IMR-90 (cell line): ENCODE results near the gene GRIN1.

Experiments
- POLR2A ChIP-seq: IDR thresholded peaks from 2 replicates; pipeline ENCODE4 v1.6.1; 2012; ENCODE audit warnings: mild to moderate bottlenecking, low read depth, low read length
- RAD21 ChIP-seq: IDR thresholded peaks from 2 replicates; pipeline ENCODE4 v1.6.1; 2012; ENCODE audit warnings: low read length, improper control_type of control experiment
- SMC3 ChIP-seq: fragments of 150-350 bp; IDR thresholded peaks from 2 replicates; pipeline ENCODE4 v1.6.1; 2016; ENCODE audit warnings: low read depth, mild to moderate bottlenecking, antibody characterized with exemption, low read length, moderate library complexity
- TF ChIP-seq, protein P1 (sequence below): conservative IDR thresholded peaks from 2 replicates; pipeline ENCODE4 v1.5.1; 2012; ENCODE audit warnings: mild to moderate bottlenecking, low read depth, low read length, improper control_type of control experiment
- TF ChIP-seq, protein P2 (sequence below): fragments of 150-350 bp; IDR thresholded peaks from 2 replicates; pipeline ENCODE4 v1.6.1; 2017; ENCODE audit warnings: mild to moderate bottlenecking, antibody characterized with exemption, low read length, low read depth

DNA sequence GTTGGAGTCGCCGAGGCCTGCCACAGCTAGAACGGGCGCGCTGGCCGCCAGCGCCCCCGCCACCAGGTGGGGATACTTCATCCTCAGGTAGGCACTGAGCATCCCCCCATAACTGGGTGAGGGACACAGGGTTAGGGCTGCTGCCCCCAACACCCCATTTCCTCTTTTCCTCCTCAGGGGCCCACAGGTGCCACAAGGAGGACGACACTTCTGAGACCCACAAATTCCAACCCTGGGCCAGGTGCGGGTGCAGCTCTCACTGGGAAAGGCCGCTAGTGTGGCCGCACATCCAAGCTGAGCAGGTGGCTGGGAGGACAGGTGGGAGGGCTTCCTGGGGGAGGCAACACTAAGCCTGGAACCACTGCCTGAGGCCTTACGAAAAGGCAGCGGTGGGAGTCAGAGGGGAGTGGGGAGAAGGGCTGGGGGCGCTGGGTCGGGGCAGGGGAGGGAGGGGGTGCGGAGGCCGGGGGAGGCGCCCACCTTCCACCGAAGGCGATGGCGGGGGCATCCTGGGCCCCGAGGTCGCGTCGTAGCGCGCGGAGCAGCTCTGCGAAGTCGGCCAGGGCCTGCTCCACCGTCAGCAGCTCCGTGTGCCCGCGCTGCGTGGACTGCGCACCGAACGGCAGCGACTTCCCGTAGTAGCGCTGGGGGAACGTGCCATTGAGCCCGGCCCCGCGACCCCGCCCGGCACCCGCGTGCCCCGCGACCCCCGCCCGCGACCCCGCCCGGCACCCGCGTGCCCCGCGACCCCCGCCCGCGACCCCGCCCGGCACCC is 25.4 kb upstream of the GRIN1 start:
- TF ChIP-seq, protein P1, sequence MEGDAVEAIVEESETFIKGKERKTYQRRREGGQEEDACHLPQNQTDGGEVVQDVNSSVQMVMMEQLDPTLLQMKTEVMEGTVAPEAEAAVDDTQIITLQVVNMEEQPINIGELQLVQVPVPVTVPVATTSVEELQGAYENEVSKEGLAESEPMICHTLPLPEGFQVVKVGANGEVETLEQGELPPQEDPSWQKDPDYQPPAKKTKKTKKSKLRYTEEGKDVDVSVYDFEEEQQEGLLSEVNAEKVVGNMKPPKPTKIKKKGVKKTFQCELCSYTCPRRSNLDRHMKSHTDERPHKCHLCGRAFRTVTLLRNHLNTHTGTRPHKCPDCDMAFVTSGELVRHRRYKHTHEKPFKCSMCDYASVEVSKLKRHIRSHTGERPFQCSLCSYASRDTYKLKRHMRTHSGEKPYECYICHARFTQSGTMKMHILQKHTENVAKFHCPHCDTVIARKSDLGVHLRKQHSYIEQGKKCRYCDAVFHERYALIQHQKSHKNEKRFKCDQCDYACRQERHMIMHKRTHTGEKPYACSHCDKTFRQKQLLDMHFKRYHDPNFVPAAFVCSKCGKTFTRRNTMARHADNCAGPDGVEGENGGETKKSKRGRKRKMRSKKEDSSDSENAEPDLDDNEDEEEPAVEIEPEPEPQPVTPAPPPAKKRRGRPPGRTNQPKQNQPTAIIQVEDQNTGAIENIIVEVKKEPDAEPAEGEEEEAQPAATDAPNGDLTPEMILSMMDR = no peak
- TF ChIP-seq, protein P2, sequence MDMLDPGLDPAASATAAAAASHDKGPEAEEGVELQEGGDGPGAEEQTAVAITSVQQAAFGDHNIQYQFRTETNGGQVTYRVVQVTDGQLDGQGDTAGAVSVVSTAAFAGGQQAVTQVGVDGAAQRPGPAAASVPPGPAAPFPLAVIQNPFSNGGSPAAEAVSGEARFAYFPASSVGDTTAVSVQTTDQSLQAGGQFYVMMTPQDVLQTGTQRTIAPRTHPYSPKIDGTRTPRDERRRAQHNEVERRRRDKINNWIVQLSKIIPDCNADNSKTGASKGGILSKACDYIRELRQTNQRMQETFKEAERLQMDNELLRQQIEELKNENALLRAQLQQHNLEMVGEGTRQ = no peak
- TF ChIP-seq POLR2A (no peak), SMC3 (no peak), RAD21 (no peak)
